GM21367 (cell line): ENCODE measurements around the gene FRS3.
A peak's percentile ranks its signal among the peaks of the same experiment; 100 is the strongest.

ENCODE experiments used
- ATAC-seq: cut with Tn5 transposase; IDR thresholded peaks from one replicate; pipeline ENCODE4 v1.9.1; 2021; ENCODE audit not compliant: unreplicated experiment

The FRS3 gene

GRCh38 chr6:41744236-41744787 lies 35.4 kb downstream of the FRS3 start:
- ATAC-seq: no peak

DNA sequence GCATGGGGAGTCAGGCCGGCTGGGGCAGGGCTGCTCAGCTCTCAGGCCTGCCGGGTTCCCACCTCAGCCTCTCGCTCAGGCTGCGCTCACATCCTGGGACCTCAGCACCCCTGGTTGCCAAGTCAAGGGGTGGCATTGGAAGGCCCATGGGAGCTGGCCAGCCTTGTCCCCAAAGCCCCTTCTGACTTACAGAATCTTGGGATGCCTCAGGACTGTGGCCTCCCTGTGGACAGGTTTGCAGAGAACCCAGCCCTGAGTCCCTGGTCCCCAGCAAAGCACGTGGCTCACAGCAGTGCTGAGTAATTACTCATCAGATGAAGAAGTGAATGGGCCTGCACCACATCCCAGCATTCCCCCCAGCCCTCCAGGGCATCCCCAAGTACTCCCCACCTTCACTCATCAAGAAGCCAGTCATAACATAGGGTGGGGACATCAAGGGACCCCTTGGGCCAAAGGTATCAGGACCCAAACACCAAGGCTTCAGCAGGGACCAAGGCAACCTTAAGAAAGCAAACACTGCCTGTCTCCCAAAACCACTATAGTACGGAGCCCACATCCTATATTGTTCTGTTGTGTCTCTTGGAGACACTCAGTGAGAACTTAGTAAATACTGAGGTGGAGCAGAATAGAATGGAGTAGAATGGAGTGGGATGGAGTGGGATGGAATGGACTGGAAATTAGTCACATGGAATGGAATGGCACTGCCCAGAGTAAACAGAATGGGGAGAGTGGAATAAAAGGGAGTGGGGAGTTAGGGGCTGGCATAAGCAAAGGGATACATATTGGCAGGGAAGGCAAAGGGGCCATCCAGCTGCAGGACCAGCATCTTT lies 36.1 kb downstream of the FRS3 start:
- ATAC-seq: no peak

GRCh38 chr6:41741625-41742490 lies 37.8 kb downstream of the FRS3 start:
- ATAC-seq: no peak

DNA sequence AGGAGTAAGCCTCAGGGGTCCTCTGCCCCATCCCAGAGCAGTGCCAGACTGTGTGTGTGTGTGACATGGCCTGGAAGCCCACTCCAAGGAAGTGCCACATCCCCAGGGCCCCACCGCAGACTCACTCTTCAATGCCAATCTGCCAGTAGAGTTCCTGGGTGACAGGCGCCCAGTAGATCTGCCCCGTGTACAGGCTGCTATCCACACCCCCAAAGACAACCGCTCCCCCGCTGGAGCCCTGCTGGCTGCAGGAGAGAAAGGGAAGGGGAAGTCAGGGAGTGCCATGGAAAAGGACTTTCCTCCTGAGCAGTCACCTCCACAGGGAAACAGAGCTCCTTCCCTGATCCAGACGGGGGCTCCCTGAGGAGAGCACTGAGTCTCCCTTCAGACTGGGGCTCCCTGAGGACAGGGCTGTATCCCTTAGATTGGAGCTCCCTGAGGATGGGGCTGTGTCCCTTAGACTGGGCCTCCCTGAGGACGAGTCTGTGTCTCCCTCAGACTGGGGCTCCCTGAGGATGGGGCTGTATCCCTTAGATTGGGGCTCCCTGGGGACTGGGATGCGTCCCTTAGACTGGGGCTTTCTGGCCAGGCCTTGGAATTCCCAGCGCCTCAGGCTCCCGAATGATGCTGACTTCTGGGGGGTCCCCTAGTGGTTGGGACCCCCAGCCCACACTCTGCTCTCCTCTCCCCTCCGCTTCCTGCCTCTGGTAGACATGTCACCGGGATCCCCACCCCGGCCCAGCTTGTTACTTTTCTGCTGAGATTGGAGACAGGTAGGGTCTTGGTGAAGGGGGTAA lies 39.1 kb downstream of the FRS3 start:
- no peak for ATAC-seq

- ATAC-seq: no peak
Observed at GRCh38 chr6:41739041-41739440, 40.7 kb downstream of the FRS3 start.

DNA sequence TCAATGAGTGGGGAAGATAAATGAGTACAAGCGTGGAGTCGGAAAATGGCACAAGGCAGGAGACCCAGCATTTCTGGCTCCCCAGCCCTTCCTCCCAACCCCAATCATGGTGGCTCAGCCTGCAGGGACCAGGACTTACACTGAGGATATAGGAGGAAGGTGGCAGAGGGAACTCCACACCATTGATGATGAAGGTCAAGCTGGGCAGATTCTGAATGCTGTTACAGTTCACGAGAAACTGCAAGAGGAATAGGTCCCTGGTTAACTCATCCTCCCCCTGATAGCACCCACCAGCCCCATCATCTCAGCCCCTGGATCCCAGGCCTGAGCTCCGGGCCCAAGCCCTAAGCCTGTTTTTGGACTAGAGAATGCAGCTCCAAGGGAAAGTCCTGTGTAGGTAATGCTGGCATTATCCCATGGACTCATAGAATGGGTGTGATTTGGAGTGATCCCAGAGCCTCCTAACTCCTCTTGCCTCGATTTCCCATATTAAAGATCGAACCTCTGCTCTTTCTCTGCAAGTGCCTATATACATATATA lies 42.0 kb downstream of the FRS3 start:
- ATAC-seq: no peak

DNA sequence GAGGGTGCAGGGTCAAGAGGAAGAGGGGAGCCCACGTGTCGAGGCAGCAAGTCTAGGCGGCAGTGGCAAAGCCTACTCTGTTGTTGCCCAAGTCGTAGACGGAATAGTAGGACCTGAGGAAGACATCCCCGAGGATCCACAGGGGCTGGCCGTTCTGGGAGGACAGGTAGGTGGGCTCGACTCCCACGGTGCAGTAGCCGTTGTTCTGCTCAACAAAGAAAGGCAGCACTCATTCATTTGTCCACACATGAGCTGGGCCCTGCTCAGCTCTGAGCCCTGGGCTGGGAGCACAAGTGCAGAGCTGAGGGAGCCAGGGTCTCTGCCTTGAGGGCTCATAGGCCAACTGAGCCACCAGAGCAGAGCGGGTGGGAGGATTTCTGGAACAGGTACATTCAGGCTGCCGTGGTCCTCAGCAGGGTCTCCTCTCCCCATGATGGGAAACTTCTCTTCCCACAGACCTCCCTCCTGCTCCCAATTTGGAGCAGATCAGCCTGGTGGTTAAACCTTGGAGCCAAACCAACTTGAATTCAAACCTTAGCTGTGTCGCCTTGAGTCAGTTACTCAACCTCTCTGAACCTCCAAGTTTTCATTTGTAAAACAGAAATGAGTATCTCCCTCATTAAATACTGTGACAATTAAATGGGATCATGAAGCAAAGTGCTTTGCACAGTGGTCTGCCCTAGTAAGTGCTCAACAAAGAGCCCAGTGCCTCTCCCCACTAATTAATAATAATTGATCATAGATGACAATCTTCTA lies 42.7 kb downstream of the FRS3 start:
- ATAC-seq: no peak

DNA sequence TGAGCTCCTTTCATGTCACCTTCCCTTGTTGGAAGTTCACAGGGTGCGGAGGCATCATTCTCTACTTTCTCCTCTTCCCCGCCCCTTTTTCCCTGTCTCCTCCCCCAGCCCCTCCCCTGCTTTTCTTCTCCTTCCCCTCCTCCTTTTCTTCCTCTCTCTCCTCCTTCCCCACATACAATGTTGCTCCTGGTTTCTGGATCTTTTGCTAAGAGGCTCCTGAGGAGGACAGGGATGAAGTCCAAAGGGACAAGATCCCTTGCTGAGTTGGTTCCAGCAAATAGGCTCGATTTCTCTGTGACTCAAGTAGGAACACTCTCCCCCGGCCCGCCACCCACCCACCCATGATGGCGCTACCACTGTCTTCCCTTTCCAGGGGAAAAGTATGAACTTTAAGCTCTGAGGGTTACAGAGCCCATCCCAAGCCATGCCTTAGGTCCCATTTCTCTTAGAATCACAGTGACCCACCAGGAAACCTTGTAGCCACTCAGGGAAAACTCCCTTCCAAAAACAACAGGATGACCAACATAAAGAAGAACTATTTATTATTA lies 43.4 kb downstream of the FRS3 start:
- no peak for ATAC-seq

DNA sequence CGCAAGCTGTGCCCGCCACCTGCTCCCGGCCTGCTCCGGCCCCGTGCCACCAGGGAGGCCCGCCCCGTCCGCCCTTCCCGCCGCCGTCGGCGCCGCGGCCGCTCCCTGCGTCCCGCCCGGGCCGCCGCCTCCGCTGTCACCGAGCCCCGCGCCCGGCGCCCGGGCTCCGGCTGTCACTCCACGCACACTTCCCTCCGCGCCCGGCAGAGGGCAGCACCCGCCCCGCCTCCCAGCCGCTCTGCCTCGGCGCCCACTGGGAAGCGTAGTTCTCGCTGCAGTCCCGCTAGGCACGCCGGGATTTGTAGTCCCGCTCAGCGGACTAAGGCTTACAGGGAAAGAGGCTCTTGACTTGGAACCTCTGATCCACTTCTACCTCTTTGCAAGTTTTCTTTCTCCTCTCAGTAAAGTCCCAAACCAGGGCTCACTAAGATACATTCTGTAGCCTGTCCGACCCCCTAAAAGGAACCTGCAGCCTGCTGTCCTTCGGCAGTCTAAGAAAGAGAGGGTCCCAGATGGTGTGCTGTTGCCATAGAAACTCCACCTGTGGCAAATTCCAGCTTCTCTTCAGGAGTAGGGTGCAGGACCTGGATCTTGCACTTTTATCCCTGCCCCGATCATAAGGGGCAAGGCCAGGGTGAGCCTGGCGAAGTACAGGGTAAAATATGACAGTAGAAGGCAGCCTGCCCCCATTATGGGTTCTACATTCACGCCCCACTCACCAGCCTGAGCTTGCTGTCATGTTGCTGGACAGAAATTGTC lies 44.1 kb downstream of the FRS3 start, which contains the start of gene TFEB:
Gene TFEB (minus strand): TSS at position 182 of the 759 bp plus-strand sequence. CDS start 44,395 bp downstream, outside the sequence.
- peak; percentile 36 for ATAC-seq

DNA sequence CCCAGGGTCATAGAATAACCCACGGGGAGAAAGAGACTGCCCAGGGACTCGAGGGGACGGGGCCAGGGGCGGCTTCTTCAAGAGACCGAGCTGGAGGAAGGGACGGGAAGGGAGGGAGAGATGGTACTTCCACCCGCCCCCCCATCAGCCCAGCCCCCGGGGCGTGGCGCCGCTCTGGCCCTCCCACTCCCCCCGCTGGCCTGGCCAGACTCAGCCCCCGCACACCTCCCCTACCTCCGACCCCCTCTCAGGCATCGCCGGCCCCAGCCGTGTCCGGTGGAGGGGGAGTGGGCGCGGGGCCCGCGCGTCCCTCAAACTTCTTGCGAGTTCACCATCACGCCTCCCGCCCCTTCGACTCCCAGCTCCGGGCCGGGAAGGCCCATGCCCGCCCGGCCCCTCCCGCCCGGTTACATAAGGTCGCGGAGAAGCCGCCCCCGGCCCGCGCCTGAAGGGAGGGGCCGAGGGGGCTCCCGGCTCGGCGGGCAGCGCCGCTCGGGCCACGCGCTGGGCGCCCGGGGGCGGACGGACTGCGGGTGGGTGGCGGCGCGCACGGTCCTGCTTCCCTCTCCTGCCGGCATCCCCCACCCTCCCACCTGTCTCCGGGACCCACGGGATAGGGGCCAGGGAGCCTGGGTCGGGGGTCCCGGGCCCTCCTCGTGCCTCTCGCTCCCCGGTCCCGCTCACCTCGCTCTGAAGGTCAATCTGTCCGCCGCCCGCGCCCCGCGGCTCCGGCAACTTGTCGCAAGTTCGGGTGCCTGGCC lies 44.9 kb downstream of the FRS3 start:
- ATAC-seq: no peak

DNA sequence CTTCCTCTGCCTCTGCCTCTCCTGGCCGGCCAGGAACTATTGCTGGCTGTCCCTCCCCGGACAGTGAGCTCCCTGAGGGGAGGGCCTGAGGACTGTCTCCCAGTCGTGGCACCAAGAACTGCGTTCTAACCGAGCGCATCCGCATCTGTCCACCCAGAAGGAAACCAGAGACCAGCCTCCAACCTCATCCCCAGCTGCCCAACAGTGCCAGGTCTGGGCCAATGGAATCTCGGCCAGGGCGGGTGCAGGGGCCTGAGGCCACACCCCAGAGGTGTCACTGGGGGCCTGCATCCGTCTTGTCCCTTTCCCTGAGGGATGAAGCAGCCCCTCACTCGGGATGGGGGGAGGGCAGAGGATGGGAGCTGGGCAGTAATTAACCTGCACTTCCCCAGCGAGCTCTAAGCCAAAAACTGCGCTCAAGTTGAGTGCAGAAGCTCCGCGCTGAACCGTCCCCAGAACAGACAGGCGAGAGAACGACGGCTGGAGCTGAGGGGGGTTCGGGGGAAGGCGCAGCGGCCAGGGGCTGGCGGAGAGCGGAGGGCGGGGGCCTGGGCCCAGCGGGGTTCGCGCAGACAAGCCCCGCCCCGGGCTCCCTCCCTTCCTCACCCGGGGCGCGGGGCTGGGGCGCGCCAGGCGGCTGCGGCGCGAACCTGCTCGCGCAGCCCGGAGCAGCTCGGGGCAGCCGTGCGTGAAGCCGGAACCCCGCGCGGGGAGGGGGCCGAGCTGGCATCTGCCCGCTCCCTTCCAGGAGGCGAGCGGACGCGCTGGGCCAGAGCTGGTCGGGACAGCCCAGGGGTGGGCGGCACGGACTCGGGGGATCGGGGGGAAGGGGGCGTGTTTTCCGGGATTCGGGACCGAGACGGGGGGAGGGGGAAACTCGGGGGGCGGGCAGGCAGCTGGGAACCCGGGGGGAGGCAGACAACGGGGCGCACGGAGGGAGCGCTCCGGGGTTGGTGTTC lies 45.7 kb downstream of the FRS3 start:
- ATAC-seq: peak; percentile 32

DNA sequence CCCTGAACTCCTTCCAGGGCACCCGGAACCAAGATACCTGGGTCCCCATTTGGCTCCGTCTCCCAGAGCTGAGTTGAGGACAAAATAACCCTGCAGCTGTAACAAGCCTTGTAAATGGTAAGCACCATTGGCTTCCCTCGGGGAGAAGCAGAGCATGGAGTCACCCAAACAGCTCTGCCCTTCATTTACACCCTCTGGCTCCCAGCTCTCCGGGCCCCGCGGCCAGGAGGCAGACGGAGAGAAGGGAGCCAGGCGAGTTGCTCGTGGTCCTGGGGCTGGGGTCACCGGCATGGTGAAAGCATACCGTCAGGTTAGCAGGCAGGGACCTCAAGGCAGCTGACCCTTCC lies 46.4 kb downstream of the FRS3 start:
- ATAC-seq: no peak

DNA sequence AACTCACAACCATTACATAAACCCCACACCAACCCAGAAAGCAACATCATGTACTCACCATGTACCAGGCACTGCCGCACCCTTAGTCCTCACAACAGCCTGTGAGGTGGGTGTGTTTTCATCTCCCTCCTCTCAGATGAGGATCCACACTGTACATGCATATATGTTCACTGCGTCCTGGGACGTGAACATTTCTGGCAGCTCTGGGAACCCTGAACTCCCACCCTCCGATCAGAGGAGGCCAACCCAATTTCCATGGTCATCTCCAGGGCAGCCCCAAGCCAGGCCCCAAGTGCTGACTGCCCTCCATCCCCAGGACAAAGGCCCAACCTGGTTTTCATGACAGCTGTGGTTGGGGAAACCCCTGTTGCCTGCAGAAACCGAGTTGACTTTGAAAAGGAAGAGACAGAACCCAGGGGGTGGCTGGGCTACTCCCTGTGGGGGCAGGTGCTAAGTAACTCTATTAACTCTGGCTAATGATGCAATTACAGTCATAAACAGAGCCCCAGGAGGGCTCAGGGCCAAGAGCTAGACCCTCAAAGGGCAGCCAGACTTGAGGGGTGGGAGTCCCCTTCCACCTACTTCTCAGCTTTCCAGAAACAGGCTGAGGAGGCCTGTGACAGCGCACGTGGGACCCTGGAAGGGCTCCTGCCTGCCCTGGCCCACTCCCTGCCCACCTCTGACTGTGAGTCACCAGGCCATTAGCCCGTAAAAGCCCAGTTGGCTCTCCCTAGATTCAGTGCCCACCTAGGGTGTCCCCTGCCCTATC lies 46.9 kb downstream of the FRS3 start:
- ATAC-seq: peak; percentile 27

GRCh38 chr6:41732149-41732548 lies 47.6 kb downstream of the FRS3 start:
- ATAC-seq: no peak

DNA sequence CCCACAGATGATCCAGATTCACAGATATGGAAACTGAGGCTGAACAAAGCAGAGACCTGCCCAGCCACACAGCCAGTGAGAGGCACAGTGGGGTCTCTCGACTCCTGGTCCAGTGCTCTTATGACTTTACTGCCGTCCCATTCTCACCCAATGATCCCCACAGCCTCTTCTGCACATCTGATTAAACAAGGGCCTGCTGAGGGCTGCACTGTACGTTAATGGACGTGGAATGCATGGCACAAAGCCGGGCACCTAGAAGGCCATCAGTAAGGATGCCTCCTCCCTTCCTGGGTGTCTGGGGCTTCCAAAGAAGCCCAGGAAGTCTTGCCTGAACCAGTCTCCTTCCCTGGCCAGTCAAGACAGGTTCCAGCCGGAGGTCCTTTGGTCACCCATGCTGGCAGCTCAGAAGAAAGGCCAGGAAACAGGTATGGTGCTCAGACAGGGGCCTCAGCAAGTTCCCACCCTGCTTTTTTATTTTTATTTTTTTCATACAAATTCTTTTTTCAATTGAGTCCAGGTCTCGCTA lies 48.1 kb downstream of the FRS3 start:
- ATAC-seq: no peak
